ENCODE results near the gene DUSP1. TPM values are rescaled to one million over a fixed set of nuclear protein-coding genes. Genes with fewer than 3 reads are reported as not detected.

DUSP1 gene
- total and polyA plus RNA-seq, 9 of the 15 experiments (the other 6 are each of a cell fraction or from before 2014, with no cell fraction given) = 2.1 to 14.2 (median 8.5) TPM

GRCh38 chr5:172770675-172771438 lies at the start of gene DUSP1 (continued):
- TF ChIP-seq HNRNPK (IDR thresholded peaks at IDR 0.05; ENCODE audit: low read depth, low read length, poor library complexity, severe bottlenecking) (no peak), PHF20 (IDR thresholded peaks at IDR 0.05; ENCODE audit: partially characterized antibody) (peak; percentile 25), ZNF79 (CRISPR knock-in tag; IDR thresholded peaks at IDR 0.05; ENCODE audit: low read depth) (no peak), CTBP1 (IDR thresholded peaks at IDR 0.05; ENCODE audit: borderline replicate concordance) (peak; percentile 98), ZBTB12 (CRISPR knock-in tag; IDR thresholded peaks at IDR 0.05) (peak; percentile 83), BHLHE40 (IDR thresholded peaks at IDR 0.05; ENCODE audit: low read length) (peak; percentile 83), RBBP5 (IDR thresholded peaks at IDR 0.05; ENCODE audit: borderline replicate concordance, insufficient read depth, low read length, poor library complexity, severe bottlenecking) (no peak), ZNF395 (CRISPR knock-in tag; IDR thresholded peaks at IDR 0.05) (no peak), ZNF785 (CRISPR knock-in tag; IDR thresholded peaks at IDR 0.05) (no peak), CHAMP1 (IDR thresholded peaks at IDR 0.05) (no peak), POU5F1 (IDR thresholded peaks at IDR 0.05; ENCODE audit: borderline replicate concordance, low read depth, low read length, partially characterized antibody) (no peak), ZNF318 (IDR thresholded peaks at IDR 0.05; ENCODE audit: borderline replicate concordance in 1 of 2, low read depth in 1 of 2) (no peak), RB1 (IDR thresholded peaks at IDR 0.05; ENCODE audit: low read depth) (peak; percentile 90)
